GM23338 (cell line): Measurements from ENCODE around the gene GPR61.

Experiments
- CTCF ChIP-seq, 2 experiments: fragments of 200-600 bp in 1 of 2; sonication (generic) in 1 of 2; conservative IDR thresholded peaks; 2 replicates each; pipeline versions ENCODE4 v1.5.1 to v1.6.1; 2016 to 2017; ENCODE audit warnings: antibody characterized with exemption in 2 of 2, low read depth in 2 of 2, mild to moderate bottlenecking in 2 of 2, moderate library complexity in 1 of 2
- EZH2 ChIP-seq: fragments of 200-600 bp; sonication (generic); IDR thresholded peaks from one replicate; pipeline ENCODE4 v1.8.0; 2017; ENCODE audit warnings: antibody characterized with exemption, mild to moderate bottlenecking, low read depth; ENCODE audit not compliant: unreplicated experiment
- EZH2phosphoT487 ChIP-seq: fragments of 200-600 bp; sonication (generic); IDR thresholded peaks from one replicate; pipeline ENCODE4 v1.8.1; 2018; ENCODE audit warnings: antibody characterized with exemption; ENCODE audit not compliant: unreplicated experiment
- REST ChIP-seq: IDR thresholded peaks from one replicate; pipeline ENCODE4 v1.6.1; 2018; ENCODE audit warnings: antibody characterized with exemption; ENCODE audit not compliant: unreplicated experiment

- TF ChIP-seq EZH2: no peak
- no peak for TF ChIP-seq CTCF (conservative IDR thresholded peaks at IDR 0.05; ENCODE audit: low read depth in 2 of 2)
- TF ChIP-seq EZH2phosphoT487: no peak
- TF ChIP-seq REST: no peak
Observed at GRCh38 chr1:109493227-109493626, 46.4 kb upstream of the GPR61 start.
